Prostate gland (tissue), 2 donors: ENCODE measurements around the gene ZNF892. TPM values are rescaled to one million over a fixed set of nuclear protein-coding genes. Genes with fewer than 3 reads are reported as not detected.

Experiments used
- DNase-seq: peaks from one replicate; pipeline ENCODE4 v3.0.0-alpha.2; 2019; ENCODE audit warnings: low spot score
- H3K27ac ChIP-seq, 2 donors: fragments of 200-600 bp; sonication (generic); 2 replicates each; pipeline ENCODE4 v1.5.1; 2017 to 2019
- H3K27me3 ChIP-seq: fragments of 200-600 bp; sonication (generic); replicated peaks from 2 replicates; pipeline ENCODE4 v1.5.1; 2019; ENCODE audit not compliant: insufficient read depth
- H3K36me3 ChIP-seq, 2 donors: fragments of 200-600 bp; sonication (generic); 1 replicate in 1 of 2; 2 replicates in 1 of 2; pipeline versions ENCODE4 v1.5.1 to v1.8.1; 2017 to 2019
- H3K4me1 ChIP-seq: fragments of 200-600 bp; sonication (generic); replicated peaks from 2 replicates; pipeline ENCODE4 v1.5.1; 2019
- H3K4me3 ChIP-seq, 2 donors: fragments of 200-600 bp; sonication (generic); 2 replicates each; pipeline ENCODE4 v1.5.1; 2017 to 2019
- H3K9me3 ChIP-seq: fragments of 200-600 bp; sonication (generic); 2 replicates; pipeline ENCODE4 v1.5.1; 2017
- POLR2A ChIP-seq: fragments of 450-650 bp; IDR thresholded peaks from one replicate; pipeline ENCODE4 v1.6.1; 2016; ENCODE audit warnings: antibody characterized with exemption, mild to moderate bottlenecking
- POLR2AphosphoS5 ChIP-seq: sonication (generic); formaldehyde crosslinking; IDR thresholded peaks from one replicate; pipeline ENCODE4 v1.6.1; 2017; ENCODE audit warnings: antibody characterized with exemption
- WGBS: methylation state at CpG from one replicate; pipeline ENCODE4 v1.1.5; 2018; 5-methylcytosine and 5-hydroxymethylcytosine counted together
- intact Hi-C: fragments of 100-400 bp; cut with DNase I; formaldehyde crosslinking; loops from one replicate; pipeline ENCODE4 v1.14.2; 2022
- total RNA-seq, 2 donors: library from RNA; depleted of rRNA; stranded (reverse); fragments of >200 nt; gene quantifications; one replicate each; pipeline ENCODE4 v1.1.0, GENCODE V29; 2016
- TF ChIP-seq, protein P1 (sequence below), 4 experiments: fragments of 200-600 bp in 2 of 4; fragments of 450-650 bp in 2 of 4; sonication (generic) in 2 of 4; IDR thresholded peaks; 1 replicate in 3 of 4; 2 replicates in 1 of 4; pipeline ENCODE4 v1.5.1; 2016 to 2019; ENCODE audit warnings: antibody characterized with exemption in 4 of 4, mild to moderate bottlenecking in 2 of 4, moderate library complexity in 2 of 4

Gene ZNF892
- total RNA-seq, result 1 to 10 TPM; 4.6 to 4.8 TPM

GRCh38 chr2:95207111-95207961, at the start of gene ZNF892:
Gene ZNF892 (plus strand): TSS chr2:95207521. CDS start chr2:95207816, 295 bp downstream.
- TF ChIP-seq, protein P1, sequence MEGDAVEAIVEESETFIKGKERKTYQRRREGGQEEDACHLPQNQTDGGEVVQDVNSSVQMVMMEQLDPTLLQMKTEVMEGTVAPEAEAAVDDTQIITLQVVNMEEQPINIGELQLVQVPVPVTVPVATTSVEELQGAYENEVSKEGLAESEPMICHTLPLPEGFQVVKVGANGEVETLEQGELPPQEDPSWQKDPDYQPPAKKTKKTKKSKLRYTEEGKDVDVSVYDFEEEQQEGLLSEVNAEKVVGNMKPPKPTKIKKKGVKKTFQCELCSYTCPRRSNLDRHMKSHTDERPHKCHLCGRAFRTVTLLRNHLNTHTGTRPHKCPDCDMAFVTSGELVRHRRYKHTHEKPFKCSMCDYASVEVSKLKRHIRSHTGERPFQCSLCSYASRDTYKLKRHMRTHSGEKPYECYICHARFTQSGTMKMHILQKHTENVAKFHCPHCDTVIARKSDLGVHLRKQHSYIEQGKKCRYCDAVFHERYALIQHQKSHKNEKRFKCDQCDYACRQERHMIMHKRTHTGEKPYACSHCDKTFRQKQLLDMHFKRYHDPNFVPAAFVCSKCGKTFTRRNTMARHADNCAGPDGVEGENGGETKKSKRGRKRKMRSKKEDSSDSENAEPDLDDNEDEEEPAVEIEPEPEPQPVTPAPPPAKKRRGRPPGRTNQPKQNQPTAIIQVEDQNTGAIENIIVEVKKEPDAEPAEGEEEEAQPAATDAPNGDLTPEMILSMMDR (IDR thresholded peaks at IDR 0.05), result peak in 3 of 4 experiments; percentile 38 to 57 (median 46)
- TF ChIP-seq POLR2A (peak; percentile 34), POLR2AphosphoS5 (peak; percentile 90)
- Histone ChIP-seq H3K27me3 (no peaks in the 10 kb centered on the region), H3K9me3 (no peaks in the 10 kb centered on the region), H3K27ac (peak within 1 kb of the TSS; percentile 74 to 80), H3K4me1 (no peaks in the 10 kb centered on the region), H3K4me3 (peak within 1 kb of the TSS; percentile 53 to 56), H3K36me3 (no peaks in the 10 kb centered on the region)
- peak; percentile 92 for DNase-seq
- intact Hi-C loops, result loop anchor here (5.0 to 10.0 kb wide), 2 partner anchors 40 to 137 kb away; partner anchors contain the start of gene ZNF2
- 1% methylated on average over 68 of the region's 74 CpGs for WGBS

GRCh38 chr2:95158441-95158840, 48.9 kb upstream of the ZNF892 start:
- H3K36me3 ChIP-seq, result peaks cover 0 to 7% of the 10 kb centered on the region in 2 donors
- DNase-seq, result no peak
- peak overlapping the region; percentile 44 to 71 for H3K4me3 ChIP-seq
- no peaks in the 10 kb centered on the region for H3K9me3 ChIP-seq
- H3K27me3 ChIP-seq, result no peaks in the 10 kb centered on the region
- H3K27ac ChIP-seq, result peak overlapping the region in 1 of 2 donors; percentile 72
- TF ChIP-seq POLR2A (no peak), POLR2AphosphoS5 (no peak)
- TF ChIP-seq, protein P1 (IDR thresholded peaks at IDR 0.05), result no peak
- intact Hi-C loops, result no loop called here
- WGBS, result 47% methylated on average over 10 of the region's 10 CpGs
- peaks cover 3% of the 10 kb centered on the region for H3K4me1 ChIP-seq

DNA sequence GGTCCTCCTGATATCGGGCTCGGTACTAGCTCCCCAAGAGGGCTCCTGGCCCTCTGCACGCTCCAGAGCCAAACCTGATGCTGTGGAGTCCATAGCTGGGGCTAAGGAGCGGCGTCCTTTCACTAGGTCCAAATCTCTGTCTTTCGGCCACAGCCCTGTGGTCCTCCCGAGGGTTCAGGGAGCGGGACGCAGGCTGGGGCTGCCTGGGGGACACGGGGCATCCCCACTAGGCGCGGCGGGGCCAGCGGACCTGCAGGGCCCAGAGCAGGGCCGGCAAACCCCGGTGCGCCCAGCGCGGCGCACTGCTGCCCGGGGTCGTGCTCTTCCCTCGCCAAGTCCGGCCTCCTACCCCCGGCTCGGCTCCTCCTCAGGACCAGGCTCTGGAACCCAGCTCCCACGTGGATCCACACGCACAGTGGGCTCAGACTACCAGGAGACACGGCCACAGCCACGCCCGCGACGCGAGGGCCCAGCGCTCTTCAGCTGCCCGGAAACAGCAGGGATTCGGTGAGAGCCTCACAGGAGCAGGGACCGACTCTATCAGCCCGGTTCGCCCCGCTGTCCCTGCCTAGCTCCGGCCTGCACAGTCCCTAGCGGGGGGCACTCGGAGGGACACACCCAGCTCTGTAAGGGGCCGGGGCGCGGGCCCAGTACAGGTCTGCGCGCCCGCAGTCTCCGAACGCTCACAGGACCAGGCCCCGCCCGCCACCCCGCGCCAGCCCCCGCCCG, 48.3 kb upstream of the ZNF892 start:
- Histone ChIP-seq H3K27ac (peak overlapping the region; percentile 72 to 76), H3K27me3 (no peaks in the 10 kb centered on the region), H3K4me1 (peaks cover 3% of the 10 kb centered on the region), H3K9me3 (no peaks in the 10 kb centered on the region), H3K36me3 (peaks cover 0 to 7% of the 10 kb centered on the region in 2 donors), H3K4me3 (peak overlapping the region; percentile 44 to 71)
- peak; percentile 10 for DNase-seq
- intact Hi-C loops, result no loop called here
- no peak for TF ChIP-seq POLR2A
- no peak for TF ChIP-seq POLR2AphosphoS5
- TF ChIP-seq, protein P1 (IDR thresholded peaks at IDR 0.05), result no peak
- WGBS, result 2% methylated on average over 49 of the region's 58 CpGs

DNA sequence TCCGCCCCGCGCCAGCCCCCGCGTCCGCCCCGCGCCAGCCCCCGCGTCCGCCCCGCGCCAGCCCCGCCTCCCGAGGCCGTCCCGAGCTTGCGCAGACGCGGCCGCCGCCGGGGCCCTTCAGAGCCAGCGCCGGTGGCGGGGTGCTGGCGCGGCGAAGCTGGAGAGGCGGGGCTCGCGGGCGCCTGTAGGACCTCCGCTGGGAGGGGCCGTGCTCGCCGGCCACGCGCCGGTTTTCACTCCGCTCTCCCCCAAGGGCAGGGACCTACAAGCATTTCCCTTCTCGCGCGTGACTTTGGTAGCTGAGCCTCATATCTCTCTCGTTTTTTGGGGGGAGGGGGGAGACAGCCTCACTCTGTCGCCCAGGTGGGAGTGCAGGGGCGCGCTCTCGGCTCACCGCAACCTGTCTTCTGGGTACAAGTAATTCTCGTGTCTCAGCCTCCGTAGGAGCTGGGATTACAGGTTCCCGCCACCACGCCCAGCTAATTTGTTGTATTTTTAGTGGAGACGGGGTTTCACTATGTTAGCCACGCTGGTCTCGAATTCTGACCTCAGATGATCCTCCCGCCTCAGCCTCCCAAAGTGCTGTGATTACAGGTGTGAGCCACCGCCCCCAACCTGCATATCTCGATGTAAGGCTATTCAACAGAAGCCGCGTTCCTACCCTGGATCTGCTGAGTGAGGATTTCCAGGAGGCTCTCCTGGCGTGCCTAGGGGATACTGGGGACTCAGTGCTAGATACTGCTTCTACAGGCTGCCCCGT, 47.5 kb upstream of the ZNF892 start, which contains the start of gene ZNF514:
Gene ZNF514 (minus strand): TSS at position 159 of the 760 bp plus-strand sequence. CDS start 6,595 bp downstream, outside the sequence.
- peak; percentile 70 for DNase-seq
- peaks cover 3% of the 10 kb centered on the region for H3K4me1 ChIP-seq
- intact Hi-C loops, result no loop called here
- peak within 1 kb of the TSS; percentile 73 to 82 for H3K27ac ChIP-seq
- H3K36me3 ChIP-seq, result peaks cover 0 to 5% of the 10 kb centered on the region in 2 donors
- H3K27me3 ChIP-seq, result no peaks in the 10 kb centered on the region
- TF ChIP-seq, protein P1 (IDR thresholded peaks at IDR 0.05), result no peak
- TF ChIP-seq POLR2A, result no peak
- TF ChIP-seq POLR2AphosphoS5, result no peak
- peak within 1 kb of the TSS; percentile 44 to 71 for H3K4me3 ChIP-seq
- no peaks in the 10 kb centered on the region for H3K9me3 ChIP-seq
- WGBS, result 39% methylated on average over 13 of the region's 64 CpGs
